PC-9 (cell line): Measurements from ENCODE around the gene BANF2.

Experiments
- EZH2 ChIP-seq: fragments of 200-600 bp; sonication (generic); IDR thresholded peaks from 2 replicates; pipeline ENCODE4 v1.8.0; 2017; ENCODE audit warnings: antibody characterized with exemption, low read depth
- TF ChIP-seq, protein P1 (sequence below): fragments of 200-600 bp; sonication (generic); conservative IDR thresholded peaks from 2 replicates; pipeline ENCODE4 v1.6.1; 2017; ENCODE audit warnings: mixed run types, antibody characterized with exemption, mild to moderate bottlenecking, moderate library complexity

DNA sequence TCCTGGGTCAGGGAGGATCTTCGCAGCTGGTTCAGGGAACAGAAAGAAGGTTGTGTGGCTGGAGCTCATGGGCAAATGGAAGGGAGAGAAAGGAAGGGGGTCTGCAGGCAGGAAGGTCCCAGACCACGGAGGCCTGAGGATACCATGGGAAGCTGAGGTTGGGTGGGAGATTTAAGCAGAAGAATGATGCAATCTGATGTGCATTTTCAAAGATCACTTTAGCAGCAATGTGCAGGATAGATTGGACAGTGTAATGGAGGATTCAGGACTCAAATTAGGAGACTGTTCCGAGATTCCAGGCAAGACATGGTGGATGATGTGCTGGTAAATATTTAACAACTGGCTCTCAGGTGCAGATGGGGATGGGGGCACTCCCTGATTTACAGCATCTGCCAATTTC is 12.0 kb upstream of the BANF2 start:
- TF ChIP-seq, protein P1, sequence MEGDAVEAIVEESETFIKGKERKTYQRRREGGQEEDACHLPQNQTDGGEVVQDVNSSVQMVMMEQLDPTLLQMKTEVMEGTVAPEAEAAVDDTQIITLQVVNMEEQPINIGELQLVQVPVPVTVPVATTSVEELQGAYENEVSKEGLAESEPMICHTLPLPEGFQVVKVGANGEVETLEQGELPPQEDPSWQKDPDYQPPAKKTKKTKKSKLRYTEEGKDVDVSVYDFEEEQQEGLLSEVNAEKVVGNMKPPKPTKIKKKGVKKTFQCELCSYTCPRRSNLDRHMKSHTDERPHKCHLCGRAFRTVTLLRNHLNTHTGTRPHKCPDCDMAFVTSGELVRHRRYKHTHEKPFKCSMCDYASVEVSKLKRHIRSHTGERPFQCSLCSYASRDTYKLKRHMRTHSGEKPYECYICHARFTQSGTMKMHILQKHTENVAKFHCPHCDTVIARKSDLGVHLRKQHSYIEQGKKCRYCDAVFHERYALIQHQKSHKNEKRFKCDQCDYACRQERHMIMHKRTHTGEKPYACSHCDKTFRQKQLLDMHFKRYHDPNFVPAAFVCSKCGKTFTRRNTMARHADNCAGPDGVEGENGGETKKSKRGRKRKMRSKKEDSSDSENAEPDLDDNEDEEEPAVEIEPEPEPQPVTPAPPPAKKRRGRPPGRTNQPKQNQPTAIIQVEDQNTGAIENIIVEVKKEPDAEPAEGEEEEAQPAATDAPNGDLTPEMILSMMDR, result no peak
- no peak for TF ChIP-seq EZH2
